DMS79 treated with DMSO at 0.1 percent for 48 hours (cell line): ENCODE measurements around the gene UBXN2A.
A peak's percentile ranks its signal among the peaks of the same experiment; 100 is the strongest.

ENCODE experiments used
- DNase-seq: peaks from one replicate; lab custom pipeline; 2025; lab: John Stamatoyannopoulos, UW

Gene UBXN2A, protein sequence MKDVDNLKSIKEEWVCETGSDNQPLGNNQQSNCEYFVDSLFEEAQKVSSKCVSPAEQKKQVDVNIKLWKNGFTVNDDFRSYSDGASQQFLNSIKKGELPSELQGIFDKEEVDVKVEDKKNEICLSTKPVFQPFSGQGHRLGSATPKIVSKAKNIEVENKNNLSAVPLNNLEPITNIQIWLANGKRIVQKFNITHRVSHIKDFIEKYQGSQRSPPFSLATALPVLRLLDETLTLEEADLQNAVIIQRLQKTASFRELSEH

GRCh38 chr2:23939987-23940717 lies at the start of gene UBXN2A:
TSS of gene UBXN2A (plus strand) at chr2:23940463. CDS start at chr2:23958315, 17,852 bp downstream.
- peak; percentile 68 for DNase-seq

- DNase-seq: no peak
These were observed 40.1 kb upstream of the UBXN2A start for GRCh38 chr2:23900133-23900532.

DNA sequence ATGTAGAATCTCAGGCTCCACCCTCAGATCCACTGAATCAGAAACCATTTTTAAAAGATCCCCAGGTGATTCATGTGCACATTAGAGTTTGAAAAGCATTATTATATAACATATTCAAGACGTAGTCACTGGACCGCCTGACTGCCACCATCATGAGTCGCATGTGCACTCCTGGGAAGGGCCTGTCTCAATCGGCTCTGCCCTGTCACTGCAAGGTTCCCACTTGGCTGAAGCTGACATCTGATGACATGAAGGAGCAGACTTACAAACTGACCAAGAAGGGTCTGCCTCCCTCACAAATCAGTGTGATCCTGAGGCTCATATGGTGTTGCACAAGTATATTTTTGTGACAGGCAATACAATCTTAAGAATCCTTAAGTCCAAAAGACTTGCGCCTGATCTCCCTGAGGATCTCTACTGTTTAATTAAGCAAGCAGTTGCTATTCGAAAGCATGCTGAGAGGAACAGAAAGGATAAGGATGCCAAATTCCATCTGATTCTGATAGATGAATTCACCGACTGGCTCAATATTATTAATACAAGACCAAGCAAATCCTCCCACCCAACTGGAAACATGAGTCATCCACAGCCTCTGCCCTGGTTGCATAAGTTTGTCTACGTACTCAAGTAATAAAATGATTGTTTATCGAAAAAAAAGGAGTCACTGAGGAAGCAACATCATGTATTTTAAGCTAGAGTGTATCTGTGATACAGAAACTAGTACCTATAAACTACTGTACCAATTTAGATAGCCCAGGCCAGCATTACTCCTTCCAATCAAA lies 39.5 kb upstream of the UBXN2A start:
- DNase-seq: no peak

GRCh38 chr2:23901966-23902846 lies 38.1 kb upstream of the UBXN2A start:
- no peak for DNase-seq

GRCh38 chr2:23903034-23903433 lies 37.2 kb upstream of the UBXN2A start:
- no peak for DNase-seq

DNA sequence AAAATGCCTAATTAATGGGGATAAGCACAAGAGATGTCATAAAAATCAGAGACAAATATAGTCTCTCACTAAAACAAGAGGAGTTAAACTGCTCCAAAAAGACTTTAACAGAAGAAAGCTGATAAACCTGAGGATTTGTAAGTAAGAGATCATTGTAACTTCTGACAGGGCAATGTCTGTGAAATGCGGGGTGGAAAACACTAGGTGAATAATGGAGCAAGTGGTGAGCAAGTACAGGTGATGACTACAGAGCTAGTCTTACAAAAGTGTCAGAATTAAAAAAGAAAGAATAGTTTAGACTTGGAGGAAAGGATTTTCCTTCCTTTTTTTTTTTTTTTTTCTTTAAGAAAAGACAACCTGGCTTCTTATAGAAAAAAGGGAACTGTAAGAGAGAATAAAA lies 36.0 kb upstream of the UBXN2A start:
- DNase-seq: no peak

- DNase-seq: no peak
These were observed 35.6 kb upstream of the UBXN2A start for GRCh38 chr2:23904692-23905091.

- DNase-seq: no peak
These were observed 35.1 kb upstream of the UBXN2A start for GRCh38 chr2:23905155-23905554.

DNA sequence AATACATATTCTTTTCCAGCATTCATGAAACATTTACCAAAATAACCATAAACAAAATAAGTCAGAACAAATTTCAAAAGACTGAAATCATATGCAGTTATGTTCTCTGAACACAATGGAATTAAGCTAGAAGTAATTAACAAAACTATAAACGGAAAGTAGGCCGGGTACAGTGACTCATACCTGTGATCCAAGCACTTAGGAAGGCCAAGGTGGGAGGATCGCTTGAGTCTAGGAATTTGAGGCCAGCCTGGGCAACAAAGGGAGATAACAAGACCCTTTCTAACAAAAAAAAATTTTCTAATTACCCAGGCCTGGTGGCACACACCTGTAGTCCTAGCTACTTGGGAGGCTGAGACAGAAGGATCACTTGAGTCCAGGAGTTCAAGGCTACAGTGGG lies 28.2 kb upstream of the UBXN2A start:
- DNase-seq: no peak

GRCh38 chr2:23915327-23915726 lies 24.9 kb upstream of the UBXN2A start:
- DNase-seq: no peak

GRCh38 chr2:23916727-23917405 lies 23.4 kb upstream of the UBXN2A start:
- DNase-seq: no peak

DNA sequence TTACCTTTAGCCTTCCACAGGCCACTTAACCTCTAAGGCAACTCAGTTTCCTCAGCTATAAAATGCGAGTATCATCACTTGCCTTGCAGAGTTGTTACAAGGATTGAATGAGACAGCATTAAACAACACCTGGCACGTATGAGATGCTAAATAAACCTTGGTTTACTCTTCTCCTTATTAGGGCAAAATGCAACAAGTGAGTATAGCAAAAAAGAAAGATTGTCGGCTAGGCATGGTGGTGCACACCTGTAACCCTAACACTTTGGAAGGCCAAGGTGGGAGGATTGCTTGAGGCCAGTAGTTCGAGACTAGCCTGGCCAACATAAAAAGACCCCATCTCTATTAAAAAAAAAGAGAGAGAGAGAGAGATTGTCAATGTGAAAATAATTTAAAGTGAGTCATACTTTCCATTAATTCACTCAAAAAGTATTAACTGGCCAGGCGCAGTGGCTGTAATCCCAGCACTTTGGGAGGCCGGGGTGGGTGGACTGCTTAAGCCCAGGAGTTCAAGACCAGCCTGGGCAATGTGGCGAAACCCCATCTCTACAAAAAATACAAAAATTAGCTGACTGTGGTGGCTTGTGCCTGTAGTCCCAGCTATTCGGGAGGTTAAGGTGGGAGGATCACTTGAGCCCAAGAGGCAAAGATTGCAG lies 21.3 kb upstream of the UBXN2A start:
- DNase-seq: no peak

DNA sequence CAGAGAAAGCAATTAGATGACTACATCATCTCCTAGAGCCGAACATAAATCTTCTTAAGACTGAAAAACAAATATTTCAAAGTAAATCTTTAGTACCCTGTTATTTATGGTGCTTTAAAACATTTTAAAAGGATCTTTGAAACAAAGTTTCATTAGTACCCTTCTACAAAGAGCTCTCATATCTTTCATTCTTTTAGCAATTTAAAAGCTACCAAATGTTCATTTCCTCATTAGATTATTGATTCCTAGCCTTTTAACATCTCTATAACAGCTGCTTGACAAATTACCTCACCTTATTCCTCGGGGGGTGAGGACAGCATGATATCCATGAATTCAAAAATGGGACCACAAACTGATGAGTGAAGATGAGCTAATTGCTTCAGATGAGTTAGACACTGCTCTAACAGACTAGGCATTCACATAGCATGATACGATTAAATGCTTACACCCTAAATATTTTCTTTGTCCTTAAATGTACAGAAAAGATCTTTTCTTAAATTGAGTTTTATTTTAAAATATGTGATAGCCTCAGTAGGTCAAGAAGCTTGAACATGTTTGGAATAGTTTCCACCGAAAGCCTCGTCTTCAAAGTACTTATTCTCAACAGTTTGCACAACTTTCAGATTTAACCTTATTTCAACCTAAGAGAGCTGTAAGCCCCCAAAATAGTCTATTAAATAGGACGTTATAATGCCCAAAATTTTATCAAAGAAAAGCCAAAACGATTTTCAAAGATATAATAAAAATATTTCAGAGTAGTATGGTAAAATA lies 15.5 kb upstream of the UBXN2A start:
- no peak for DNase-seq

DNA sequence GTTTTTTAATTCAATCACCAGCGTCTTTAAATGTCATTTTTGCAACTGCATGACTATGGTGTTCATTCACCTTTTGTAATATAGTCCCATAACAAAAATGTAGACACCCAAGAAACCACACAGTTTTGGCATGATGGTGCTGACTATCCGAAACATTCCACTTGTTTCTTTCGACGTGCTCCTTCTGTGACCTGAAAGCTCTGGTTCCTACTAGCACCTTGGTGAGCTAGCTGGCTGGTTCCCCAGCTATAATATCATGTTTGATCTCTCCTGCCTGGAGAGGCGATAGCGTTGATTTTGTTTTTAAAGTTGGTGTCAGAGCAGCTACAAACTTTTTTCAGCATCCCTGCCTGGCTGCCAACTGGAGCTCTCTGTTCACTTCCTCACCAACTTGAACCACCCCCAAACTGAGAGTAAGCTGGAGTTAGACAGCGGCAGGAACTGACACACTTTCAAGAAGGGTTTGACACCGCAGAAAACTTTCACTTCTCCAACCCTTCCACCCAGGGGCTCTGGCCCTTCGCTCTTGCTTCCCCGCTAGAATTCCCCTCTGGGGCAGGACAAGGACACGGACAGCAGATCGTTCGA lies 14.5 kb upstream of the UBXN2A start:
- DNase-seq: peak; percentile 47

DNA sequence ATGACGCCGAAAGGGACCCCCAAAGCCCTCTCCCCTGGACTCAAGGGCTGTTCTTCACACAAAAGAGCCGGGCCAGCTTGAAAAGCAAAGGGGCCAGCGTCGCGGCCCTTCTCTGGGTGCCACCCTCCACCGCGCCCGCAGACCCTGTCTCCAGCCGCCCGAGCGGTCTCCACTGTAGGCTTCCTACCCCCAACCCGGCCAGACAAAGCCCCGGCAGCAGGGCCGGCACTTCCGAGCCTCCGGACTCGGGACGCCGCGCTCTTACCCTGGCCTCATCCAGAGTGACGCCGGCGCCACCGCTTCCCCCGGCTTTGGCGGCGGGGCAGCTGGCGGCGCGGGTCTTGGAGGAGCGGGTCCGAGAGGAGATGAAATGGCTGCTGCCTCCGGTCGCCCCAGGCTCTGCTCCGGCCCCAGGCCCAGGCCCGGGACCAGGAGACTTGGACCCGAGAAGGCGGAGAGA lies 13.9 kb upstream of the UBXN2A start:
- peak; percentile 34 for DNase-seq

GRCh38 chr2:23926750-23927571 lies 13.3 kb upstream of the UBXN2A start, which contains the start of gene ATAD2B:
TSS of gene ATAD2B (minus strand) at chr2:23927123. CDS start at chr2:23926770, 353 bp downstream.
- DNase-seq: peak; percentile 89

- DNase-seq: no peak
These were observed 6.0 kb upstream of the UBXN2A start for GRCh38 chr2:23934259-23934658.
